HL-60 (cell line): Measurements from ENCODE around the gene KLHL12.

ENCODE experiments used
- GABPA ChIP-seq: IDR thresholded peaks from 2 replicates; pipeline ENCODE4 v1.6.1; 2012; ENCODE audit warnings: low read depth
- POLR2AphosphoS5 ChIP-seq: IDR thresholded peaks from 2 replicates; pipeline ENCODE4 v1.6.1; 2012; ENCODE audit warnings: low read depth
- TF ChIP-seq, protein P1 (sequence below): IDR thresholded peaks from 2 replicates; pipeline ENCODE4 v1.6.1; 2012; ENCODE audit warnings: low read depth; ENCODE audit not compliant: insufficient replicate concordance
- TF ChIP-seq, protein P2 (sequence below): IDR thresholded peaks from one replicate; pipeline ENCODE4 v1.5.1; 2011; ENCODE audit warnings: low read length, control low read depth, inconsistent platforms; ENCODE audit not compliant: insufficient read depth

DNA sequence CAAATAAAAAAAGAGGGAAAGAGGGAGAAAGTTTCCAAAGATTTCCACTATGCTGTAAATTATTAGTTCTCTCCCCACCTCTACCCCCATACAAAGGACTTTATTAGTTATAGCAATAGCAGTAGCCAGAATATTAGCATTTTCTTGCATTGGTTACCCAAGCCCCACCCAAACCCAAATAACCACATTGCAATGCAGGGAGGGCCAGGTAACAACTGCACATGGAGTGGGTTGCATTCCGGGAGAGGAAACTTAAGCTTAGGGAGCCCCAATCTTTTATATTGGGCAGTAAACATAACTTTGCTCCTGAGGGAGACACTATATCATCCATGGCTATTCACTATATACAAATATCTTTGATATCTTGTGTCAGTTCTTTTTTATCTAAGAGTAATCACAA lies 25.1 kb upstream of the KLHL12 start:
- TF ChIP-seq, protein P1, sequence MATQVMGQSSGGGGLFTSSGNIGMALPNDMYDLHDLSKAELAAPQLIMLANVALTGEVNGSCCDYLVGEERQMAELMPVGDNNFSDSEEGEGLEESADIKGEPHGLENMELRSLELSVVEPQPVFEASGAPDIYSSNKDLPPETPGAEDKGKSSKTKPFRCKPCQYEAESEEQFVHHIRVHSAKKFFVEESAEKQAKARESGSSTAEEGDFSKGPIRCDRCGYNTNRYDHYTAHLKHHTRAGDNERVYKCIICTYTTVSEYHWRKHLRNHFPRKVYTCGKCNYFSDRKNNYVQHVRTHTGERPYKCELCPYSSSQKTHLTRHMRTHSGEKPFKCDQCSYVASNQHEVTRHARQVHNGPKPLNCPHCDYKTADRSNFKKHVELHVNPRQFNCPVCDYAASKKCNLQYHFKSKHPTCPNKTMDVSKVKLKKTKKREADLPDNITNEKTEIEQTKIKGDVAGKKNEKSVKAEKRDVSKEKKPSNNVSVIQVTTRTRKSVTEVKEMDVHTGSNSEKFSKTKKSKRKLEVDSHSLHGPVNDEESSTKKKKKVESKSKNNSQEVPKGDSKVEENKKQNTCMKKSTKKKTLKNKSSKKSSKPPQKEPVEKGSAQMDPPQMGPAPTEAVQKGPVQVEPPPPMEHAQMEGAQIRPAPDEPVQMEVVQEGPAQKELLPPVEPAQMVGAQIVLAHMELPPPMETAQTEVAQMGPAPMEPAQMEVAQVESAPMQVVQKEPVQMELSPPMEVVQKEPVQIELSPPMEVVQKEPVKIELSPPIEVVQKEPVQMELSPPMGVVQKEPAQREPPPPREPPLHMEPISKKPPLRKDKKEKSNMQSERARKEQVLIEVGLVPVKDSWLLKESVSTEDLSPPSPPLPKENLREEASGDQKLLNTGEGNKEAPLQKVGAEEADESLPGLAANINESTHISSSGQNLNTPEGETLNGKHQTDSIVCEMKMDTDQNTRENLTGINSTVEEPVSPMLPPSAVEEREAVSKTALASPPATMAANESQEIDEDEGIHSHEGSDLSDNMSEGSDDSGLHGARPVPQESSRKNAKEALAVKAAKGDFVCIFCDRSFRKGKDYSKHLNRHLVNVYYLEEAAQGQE, result no peak
- TF ChIP-seq GABPA (no peak), POLR2AphosphoS5 (no peak)
- TF ChIP-seq, protein P2, sequence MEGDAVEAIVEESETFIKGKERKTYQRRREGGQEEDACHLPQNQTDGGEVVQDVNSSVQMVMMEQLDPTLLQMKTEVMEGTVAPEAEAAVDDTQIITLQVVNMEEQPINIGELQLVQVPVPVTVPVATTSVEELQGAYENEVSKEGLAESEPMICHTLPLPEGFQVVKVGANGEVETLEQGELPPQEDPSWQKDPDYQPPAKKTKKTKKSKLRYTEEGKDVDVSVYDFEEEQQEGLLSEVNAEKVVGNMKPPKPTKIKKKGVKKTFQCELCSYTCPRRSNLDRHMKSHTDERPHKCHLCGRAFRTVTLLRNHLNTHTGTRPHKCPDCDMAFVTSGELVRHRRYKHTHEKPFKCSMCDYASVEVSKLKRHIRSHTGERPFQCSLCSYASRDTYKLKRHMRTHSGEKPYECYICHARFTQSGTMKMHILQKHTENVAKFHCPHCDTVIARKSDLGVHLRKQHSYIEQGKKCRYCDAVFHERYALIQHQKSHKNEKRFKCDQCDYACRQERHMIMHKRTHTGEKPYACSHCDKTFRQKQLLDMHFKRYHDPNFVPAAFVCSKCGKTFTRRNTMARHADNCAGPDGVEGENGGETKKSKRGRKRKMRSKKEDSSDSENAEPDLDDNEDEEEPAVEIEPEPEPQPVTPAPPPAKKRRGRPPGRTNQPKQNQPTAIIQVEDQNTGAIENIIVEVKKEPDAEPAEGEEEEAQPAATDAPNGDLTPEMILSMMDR, result no peak
